Upper lobe of left lung (tissue), 4 donors: Measurements from ENCODE around the gene CGA.

Source experiments
- POLR2A ChIP-seq, 4 donors: fragments of 450-650 bp; IDR thresholded peaks; one replicate each; pipeline ENCODE4 v1.5.1; 2016 to 2017; ENCODE audit warnings: antibody characterized with exemption in 4 of 4, mild to moderate bottlenecking in 2 of 4
- TF ChIP-seq, protein P1 (sequence below), 6 experiments: fragments of 450-650 bp in 4 of 6; fragments of 200-600 bp in 2 of 6; sonication (generic) in 2 of 6; IDR thresholded peaks; one replicate each; pipeline ENCODE4 v1.5.1; 2016 to 2019; ENCODE audit warnings: antibody characterized with exemption in 6 of 6

DNA sequence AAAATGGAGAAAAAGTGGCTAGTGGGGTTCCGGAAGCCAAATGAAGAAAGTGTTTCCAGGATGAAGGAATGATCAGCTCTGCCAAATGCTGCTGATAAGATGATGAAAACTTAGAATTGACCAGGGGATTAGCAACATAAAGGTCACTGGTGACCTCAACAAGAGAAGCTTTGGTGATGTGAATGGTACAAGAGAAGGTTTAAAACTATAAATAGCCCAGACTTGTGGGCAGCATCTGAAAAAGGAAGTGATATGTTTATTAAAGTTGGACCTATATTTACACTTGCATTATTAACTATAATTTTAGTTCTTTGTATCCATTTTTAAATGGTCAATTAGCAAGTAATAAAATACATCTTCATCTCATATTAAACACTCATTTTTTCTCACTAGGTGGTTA lies 45.1 kb downstream of the CGA start:
- TF ChIP-seq, protein P1, sequence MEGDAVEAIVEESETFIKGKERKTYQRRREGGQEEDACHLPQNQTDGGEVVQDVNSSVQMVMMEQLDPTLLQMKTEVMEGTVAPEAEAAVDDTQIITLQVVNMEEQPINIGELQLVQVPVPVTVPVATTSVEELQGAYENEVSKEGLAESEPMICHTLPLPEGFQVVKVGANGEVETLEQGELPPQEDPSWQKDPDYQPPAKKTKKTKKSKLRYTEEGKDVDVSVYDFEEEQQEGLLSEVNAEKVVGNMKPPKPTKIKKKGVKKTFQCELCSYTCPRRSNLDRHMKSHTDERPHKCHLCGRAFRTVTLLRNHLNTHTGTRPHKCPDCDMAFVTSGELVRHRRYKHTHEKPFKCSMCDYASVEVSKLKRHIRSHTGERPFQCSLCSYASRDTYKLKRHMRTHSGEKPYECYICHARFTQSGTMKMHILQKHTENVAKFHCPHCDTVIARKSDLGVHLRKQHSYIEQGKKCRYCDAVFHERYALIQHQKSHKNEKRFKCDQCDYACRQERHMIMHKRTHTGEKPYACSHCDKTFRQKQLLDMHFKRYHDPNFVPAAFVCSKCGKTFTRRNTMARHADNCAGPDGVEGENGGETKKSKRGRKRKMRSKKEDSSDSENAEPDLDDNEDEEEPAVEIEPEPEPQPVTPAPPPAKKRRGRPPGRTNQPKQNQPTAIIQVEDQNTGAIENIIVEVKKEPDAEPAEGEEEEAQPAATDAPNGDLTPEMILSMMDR (IDR thresholded peaks at IDR 0.05), result no peak
- no peak for TF ChIP-seq POLR2A (IDR thresholded peaks at IDR 0.05)
